ENCODE measurements around the gene B9D1.

The B9D1 gene

DNA sequence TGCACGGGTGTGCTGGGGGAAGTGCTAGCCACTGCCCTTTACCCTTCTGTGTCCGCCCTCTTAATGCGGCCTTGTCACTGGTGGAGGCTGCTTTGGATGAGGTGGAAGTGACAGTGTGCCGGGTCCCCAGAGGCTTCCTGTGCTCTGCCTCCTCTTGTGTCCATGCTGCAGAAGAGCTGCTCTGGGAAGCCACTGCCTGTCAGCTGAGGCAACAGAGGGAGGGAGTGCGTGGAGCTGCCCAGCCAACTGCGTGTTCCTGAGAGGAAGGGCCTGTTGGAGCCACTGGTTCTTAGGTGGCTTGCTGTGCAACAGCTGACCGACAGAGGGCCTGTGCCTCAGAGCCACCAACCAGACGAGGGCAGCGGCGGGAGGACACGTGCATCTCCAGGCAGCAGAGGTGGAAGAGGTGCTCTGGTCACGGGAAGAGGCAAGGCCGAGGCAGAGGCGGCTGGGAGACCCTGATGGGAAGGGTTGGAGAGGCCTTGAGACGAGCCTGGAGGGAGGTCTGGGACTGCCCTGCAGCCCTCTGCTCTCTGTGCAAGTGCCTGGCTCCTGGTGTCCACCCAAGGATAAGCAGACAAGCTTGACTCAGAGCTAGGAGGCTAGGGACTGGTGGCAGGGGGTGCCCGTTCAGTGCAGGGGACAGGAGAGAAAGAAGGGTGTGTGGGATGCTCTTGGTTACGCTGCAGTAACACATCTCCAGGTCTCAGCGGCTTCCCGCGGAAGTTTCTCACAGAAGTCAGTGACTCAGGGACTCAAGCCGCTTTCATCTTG lies 25.4 kb downstream of the B9D1 start:
- DNase-seq: no peak

DNA sequence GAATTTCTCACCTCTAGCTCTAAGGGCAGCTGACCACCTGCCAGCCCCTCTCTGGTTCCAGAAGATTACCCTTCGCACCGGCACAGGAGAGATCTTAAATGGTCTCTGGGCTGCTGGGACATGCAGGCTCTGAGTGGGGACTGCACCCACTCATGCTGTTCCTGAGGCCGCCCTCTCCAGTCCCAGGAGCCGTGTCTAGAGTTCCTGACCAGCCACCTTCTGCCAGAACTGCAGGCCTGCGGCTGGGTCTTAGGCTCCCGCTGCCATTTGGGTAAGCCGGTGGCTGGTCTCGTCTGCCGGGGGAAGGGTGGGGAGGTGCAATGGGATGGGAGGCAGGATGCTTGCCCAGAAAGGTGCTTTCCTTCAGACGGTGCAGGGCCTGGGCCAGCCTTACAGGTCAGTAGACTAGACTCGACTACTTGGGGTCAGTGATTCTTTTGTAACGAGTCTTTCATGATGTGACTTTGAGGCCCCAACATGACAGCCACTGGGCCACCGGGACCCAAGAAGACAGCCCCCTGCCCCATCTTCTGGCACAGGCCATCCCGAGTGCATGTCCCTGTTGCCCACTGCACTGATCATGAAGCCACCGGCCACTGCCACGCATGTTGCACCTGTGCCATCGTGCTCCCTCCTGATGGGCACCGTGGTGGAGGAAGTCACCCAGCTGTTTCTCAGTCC lies 26.4 kb downstream of the B9D1 start:
- no peak for DNase-seq

DNA sequence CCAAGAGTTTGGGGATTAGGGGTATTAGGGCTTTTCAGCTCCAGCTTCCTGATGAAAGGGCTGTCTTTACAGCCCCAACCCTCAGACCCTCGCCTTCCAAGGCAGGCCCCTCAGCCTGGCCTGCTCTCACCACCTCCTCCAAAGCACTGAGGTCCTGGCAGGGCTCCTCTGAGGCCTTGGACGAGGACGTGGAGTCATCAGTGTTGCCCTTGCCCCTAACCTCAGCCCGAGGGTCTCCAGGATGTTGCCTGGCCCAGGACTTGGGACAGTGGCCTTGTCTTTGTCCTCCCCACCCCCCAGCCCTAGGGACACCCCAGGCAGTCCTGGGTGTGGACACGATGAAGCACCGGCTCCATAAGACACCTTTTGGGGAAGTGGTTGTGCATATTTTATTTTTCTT lies 28.2 kb downstream of the B9D1 start:
- DNase-seq: no peak

DNA sequence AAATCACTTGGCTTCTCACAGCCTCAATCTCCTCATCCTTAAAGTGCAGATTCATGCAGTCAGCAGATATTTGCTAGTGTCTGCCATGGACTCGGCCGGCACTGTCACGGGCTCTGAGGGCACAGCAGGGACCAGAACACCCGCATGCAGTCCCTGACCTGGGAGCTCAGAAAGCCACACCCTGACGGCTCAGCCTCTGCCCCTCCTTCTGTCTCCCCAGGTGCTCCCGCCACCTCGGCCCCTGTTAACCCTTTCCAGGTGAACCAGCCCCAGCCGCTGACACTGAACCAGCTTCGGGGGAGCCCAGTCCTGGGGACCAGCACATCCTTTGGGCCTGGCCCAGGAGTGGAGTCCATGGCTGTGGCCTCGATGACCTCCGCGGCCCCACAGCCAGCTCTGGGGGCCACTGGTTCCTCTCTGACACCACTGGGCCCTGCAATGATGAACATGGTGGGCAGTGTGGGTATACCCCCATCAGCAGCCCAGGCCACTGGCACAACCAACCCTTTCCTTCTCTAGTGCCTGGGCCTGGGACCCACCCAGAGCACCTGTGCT lies 28.7 kb downstream of the B9D1 start:
- no peak for DNase-seq

DNA sequence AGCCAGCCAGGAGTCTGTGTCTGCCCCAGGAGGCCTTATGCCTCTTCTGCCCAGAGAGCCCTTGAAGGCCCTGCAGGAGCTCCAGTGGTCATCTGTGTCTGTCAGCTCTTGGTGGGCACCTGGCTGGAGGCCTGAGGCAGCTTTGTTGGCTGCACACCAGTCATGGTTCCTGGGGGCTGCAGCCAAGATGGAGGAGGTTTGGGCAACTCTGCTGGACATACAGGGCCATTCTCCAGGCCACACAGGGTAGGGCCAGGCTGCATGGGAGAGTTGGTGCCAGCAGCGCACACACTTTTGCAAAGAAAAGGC lies 29.4 kb downstream of the B9D1 start:
- DNase-seq: no peak

DNA sequence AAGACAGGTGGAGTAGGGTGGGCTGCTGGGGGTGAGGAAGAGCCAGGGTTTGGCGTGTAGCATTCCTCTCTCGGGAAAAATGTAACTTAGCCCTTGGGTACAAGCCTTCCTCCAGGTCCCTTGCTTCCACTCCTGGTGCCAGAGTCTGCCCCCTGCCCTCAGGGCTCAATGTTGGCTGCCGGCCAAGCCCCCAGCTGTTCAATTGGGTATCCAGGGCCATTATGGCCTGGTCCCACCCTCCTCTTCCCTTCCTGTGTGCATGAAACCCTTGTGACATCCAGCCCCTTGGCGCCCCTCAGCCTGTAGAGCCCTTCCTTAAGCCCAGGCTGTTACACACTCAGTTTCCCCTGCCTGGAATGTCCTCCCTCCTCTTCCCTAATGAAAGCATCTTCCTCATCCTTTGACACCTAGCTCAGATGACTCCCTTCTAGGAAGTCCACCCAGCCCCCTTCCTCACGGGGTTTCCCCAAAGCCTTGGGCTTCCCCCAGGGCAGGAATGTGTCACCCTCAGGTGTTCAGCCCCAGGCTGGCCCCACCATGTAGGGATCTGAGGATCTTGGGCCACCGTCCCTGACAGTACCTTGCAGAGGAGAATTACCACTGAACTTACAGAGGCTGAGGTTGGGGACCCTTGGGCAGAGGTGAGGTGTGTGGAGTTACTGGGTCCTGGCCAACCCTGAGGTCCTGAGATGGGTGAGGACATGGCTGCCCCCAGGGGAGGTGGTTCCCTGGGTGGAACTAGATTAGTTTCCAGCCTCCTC lies 30.0 kb downstream of the B9D1 start:
- DNase-seq: no peak

DNA sequence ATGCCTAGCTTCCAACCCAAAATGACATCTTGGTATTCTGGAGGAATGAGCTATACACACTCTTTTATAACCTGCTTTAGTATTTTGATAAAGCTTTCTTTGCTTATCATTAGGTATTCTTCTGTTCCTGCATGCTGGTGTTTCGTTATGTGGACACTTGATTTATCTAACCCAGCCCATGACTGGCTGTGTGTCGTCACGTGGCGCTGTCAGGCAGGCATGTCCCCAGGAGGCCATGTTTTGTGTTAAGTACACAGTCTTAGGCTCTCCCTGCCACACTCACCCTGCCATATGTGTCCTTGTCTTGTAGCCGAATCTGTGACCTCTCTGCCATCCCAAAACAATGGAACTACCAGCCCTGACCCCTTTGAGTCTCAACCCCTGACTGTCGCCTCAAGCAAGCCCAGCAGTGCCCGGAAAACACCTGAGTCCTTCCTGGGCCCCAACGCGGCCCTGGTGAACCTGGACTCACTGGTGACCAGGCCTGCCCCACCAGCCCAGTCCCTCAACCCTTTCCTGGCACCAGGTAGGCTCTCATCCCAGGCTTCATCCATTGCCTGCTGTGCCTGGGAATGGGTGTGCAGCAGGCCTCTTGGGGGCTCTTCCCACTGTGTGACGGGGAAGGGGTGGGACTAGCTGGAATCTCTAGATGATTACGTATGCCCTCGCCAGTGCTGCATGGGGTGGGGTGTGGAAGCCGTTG lies 30.8 kb downstream of the B9D1 start:
- no peak for DNase-seq

DNA sequence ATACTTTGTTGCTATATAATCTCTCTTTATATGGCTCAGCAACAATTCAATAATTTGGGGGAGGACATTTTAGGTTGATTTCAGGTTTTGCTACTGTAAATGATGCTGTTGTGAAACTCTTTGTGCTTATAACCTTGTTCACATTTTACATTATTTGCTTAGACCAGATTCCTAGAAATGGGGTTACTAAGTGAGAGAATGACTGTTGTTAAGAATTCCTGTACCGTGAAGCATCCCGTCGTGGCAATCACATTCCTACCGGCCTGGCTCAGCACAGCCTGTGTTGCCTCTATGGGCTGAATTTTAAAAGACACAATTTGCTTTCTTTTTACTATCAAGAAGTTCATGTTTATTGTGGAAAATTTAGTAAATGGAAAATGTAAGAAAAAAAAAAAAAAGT lies 31.4 kb downstream of the B9D1 start:
- DNase-seq: no peak

DNA sequence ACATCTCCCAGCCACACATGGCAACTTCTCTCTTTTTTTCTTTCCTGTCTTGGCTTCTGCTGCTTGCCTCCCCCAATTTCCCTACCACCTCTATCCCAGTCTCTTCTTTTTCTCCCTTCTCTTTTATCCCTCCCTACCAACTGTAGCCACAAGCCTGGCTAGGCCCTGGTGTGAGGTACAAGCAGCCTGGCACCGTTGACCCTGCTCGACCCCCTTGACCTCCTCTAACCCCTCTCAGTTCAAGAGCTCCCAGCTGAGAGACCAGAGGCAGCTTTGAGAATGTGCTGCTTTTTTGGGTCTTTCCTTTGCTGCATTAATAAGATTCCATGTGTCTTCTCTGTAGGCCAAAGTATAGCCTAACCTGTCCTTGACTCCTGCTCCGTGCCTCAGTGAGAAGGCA lies 32.3 kb downstream of the B9D1 start:
- no peak for DNase-seq

DNA sequence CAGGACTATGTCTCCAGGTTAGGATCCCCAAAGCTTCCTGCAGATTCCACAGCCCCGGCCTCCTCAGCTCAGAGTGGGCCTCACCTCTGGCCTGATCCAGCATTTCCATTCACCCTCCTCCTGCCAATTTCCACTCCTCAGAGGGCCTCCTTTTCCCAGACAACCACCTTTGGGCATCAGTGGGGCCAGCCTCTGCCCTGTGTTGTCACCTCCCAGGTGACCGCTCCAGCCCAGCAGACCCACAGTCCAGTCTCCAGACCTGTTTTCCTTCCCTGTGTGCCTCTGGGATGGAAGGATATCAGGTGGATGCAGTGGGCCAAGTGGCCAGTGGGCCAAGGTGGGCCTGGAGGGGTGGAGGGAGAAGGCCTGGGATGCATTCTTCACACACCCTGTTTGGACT lies 32.7 kb downstream of the B9D1 start:
- no peak for DNase-seq

DNA sequence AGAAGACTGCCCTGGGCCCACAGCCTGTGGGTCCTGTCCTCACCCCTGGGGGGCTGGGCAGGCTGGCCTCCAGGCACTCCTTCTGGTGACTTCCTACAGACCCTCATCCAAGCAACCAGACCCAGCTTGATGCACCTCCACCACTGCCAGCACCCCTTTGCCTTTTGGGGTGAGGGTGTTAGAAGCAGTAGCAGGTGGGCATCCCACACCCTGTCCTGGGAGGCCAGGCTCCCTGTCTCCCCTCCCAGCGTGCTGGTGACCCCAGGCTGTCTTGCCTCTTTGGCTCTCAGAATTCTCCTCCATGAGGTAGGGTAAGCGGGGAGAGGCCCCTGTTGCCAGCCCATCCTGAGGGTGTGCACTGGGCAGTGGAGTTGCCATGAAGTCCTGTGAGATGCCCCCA lies 33.4 kb downstream of the B9D1 start:
- no peak for DNase-seq

DNA sequence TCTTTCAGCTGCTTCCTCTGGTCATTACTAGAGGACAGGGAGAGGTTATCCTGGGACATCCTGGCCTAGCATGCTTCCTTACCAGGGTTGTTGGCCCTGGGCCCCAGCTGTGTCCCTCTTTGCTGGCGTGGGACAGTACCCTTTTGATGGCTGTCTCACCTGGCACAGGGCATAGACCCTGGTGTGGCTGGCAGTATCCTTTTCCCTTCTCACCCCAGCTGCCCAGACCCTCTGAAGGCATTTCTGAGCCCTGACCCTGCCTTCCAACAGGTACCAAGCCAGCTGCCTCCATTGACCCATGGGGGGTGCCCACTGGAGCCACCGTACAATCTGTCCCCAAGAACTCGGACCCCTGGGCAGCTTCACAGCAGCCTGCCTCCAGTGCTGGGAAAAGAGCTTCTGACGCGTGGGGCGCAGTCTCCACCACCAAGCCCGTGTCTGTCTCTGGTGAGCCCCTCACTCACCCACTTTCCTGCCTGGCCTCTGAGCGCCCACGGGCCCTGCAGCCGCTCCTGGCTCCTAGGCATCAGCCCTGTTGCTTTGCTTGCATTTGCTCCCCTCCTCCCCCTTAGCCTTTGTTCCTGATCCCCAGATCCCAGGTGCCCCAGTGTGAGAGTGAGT lies 34.0 kb downstream of the B9D1 start:
- DNase-seq: no peak

DNA sequence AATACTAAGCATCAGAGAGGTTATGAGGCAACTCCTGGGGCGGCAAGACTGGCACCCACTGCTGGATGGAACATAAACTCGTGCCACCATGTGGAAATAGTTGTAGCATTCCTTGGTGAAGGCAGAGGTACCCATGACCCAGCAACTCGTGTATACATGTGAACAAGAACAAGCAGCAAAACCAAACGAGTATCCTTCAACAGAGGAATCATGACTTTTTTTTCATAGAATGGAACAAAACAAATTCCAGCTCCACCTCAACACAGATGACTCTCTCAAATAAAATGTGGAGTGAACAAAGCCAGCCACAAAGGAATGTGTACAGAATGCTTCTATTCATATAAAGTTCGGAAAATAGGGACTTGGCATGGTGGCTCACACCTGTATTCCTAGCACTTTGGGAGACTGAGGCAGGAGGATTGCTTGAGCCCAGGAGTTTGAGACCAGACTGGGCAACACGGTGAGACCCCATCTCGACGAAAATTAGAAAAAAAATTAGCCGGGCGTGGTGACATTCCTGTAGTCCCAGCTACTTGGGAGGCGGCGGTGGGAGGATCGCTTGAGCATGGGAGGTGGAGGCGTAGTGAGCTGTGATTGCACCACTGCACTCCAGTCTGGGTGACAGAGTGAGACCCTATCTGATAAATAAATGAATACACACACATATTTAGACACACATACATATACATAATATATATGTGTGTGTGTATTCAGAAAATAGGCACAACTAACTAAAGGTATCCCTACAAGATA lies 35.3 kb downstream of the B9D1 start:
- no peak for DNase-seq

DNA sequence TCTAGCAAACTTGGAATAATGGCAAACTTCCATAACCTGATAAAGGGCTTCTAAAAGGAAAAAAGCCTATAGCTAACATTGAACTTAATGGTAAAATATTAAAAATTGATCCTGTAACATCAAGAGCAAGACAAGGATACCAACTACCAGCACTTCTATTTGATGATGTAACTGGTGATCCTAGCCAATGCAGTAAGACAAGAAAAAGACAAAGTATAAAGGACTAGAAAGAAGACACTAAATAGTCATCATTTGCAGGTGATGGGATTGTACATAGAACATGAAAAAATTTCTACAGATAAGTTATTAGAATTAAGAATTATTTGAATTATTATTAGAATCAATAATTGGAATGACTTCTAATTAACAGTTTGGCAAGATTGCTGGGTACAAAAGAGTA lies 37.0 kb downstream of the B9D1 start:
- no peak for DNase-seq

DNA sequence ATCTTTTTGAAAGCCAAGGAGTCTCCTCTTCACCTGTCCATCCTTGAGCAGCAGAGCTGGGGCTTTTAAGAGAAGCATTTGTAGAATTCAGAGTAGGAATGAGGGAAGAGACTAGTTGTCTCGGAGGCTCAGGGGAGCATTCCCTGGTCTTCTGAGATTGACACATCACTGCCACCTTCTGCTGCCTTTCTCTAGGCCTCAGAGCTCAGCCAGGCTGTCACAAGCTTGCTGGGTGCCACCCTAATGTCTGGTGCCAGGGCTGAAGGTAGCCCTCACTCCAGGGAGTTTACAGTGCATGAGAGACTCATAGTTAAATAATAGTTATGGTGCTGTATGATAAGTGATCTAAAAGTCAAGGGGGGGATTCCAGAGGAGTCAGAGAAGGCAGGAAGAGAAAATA lies 39.7 kb downstream of the B9D1 start:
- DNase-seq: no peak

DNA sequence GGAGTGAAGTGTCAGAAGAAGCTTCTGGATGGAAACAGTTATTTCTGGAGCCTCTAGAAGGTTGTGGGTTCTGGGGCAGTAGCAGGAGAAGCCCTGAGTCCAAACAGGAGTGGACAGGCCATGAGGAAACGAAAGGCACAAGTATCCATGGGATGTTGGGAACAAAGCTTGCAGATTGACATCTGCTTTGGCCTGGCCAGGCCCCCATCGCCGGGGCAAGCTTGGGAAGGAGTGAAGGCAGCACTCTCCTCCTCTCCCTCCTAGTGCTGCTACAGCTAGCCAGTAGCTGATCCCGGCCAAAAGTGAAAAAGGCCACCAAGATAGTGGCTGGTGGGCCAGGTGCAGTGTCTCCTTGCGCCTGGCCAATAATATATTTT lies 40.4 kb downstream of the B9D1 start:
- no peak for DNase-seq

DNA sequence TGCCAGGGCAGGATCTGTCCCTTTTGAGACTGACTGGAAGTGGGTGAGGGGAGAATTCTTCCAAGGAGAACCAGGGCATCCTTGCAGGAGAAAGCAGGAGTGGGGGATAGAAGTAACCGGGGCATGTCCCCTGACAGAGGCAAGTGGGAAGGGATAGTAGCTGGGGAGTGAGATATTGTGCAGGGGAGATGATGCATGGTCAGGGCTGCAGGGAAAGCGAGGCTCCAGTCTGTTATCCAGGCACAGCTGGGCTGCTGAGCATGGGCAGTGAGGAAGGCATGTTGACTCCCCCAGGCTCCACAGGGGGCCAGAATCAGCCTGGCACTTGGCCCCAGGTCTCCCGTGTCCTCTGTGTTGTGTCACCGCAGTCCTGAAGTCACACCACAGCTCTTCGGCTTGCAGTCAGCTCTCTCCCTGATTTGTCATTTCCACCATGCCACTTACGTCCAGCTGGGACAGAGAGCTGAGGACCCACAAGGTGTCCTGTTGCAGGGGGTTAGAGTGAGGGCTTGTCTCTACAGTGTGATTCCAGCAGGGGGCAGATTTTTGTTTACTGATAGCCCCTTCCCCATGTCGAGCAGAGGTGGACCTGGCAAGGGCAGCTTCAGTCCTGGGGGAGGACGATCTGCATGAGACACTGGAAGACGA lies 40.9 kb downstream of the B9D1 start:
- no peak for DNase-seq

DNA sequence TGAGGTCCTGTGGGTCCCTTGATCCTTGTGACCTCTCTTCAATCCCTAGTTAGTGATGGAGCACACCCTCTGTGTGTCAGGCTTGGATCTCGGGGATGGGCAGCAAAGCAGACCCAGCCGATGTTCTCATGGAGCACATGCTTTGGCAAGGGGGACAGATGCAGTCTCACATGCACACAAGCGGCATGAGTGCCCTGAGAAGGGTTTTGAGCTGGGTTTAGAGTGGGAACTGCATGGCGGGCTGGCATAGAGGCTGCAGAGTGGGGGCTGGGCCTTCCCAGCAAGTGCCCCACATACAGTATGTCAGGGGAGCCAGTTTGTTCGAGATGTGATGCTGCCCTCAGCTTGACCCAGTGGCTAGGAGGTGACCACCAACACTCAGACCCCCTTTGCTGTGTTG lies 41.6 kb downstream of the B9D1 start:
- no peak for DNase-seq

DNA sequence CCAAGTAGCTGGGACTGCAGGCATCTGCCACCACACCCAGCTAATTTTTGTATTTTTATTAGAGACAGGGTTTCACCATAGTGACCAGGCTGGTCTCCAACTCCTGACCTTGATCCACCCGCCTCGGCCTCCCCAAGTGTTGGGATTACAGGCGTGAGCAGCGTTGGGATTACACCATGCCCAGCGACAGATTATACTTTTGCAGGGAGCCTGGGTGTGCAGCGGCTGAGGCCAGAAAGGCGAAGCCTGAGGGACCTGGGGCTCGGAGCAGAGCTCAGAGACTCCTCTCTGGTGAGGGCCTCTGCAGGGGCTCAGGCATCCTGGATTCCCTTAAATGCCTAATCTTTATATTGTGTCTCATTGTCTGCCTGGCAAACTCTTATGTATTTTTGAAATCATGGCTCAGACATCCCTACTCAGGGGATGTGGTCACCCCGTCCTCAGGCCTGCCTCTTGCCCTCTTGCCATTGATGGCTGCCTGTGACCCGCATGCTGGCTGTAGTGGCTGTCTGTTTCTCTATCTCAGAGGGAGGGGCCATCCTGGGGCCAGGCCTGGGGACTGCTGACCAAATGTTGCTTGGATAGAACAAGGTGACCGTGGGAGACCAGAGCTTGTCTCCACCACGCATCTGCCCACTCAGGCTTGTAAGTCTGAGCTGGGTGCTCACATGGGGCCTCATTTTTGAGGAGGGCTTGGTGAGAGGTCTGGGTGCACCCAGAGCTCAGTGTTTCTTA lies 42.6 kb downstream of the B9D1 start:
- no peak for DNase-seq

DNA sequence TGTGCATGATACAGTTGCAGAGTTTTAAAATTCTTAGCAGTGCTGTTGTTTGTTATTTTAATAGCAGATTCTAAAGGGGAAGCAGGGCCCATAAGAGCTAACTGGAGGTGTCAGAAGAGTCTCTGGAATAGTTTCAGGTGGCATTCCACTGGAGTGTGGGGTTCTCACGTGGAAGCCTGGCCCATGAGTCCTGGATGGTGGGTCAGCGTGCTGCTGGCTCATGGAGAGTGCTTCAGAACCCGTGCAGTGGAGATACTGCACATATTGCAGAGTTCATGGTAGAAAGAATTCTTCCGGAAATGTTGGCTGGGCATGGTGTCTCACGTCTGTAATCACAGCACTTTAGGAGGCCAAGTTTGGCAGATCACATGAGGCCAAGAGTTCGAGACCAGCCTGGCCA lies 43.9 kb downstream of the B9D1 start:
- DNase-seq: no peak

Measured in NCI-H2227 treated with DMSO at 0.1 percent for 48 hours (cell line).